Measurements from ENCODE around the gene PTPRK. TPM values are rescaled to one million over a fixed set of nuclear protein-coding genes. Genes with fewer than 3 reads are reported as not detected.
A peak's percentile ranks its signal among the peaks of the same experiment; 100 is the strongest.

The PTPRK gene
- 38.2 TPM for total RNA-seq

GRCh38 chr6:128520436-128521281, at the start of gene PTPRK:
TSS of gene PTPRK (minus strand) at chr6:128520599. CDS start at chr6:128520358, 241 bp downstream.
- DNase-seq (ENCODE audit: low spot score) (peak; percentile 96), ATAC-seq (peak; percentile 86)

GRCh38 chr6:128567029-128567428, 46.6 kb upstream of the PTPRK start:
- ATAC-seq = no peak
- no peak for DNase-seq (ENCODE audit: low spot score)

- no peak for ATAC-seq
- DNase-seq (ENCODE audit: low spot score) = no peak
Measured at GRCh38 chr6:128560966-128561365, 40.6 kb upstream of the PTPRK start.

GRCh38 chr6:128558924-128559323, 38.5 kb upstream of the PTPRK start:
- ATAC-seq (no peak), DNase-seq (ENCODE audit: low spot score) (no peak)

DNA sequence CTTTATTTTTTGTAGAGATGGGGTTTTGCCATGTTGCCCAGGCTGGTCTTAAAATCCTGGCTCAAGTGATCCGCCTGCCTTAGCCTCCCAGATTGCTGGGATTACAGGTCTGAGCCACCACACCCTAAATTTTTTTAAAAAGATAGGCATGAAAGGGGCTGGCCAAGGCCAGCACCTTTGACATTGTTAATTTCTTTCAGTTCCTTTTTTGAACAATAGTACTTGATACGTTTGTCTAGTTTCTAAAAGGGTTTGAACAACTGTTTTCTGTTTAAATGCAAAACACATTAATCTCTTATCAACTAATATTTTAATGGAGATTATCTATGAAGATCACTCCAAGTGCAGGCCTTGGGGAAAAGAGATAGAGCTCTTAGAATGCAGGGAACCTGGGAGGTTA, 37.6 kb upstream of the PTPRK start:
- ATAC-seq (no peak), DNase-seq (ENCODE audit: low spot score) (no peak)

GRCh38 chr6:128557081-128557480, 36.7 kb upstream of the PTPRK start:
- ATAC-seq (no peak), DNase-seq (ENCODE audit: low spot score) (no peak)

GRCh38 chr6:128554302-128554701, 33.9 kb upstream of the PTPRK start:
- no peak for DNase-seq (ENCODE audit: low spot score)

DNA sequence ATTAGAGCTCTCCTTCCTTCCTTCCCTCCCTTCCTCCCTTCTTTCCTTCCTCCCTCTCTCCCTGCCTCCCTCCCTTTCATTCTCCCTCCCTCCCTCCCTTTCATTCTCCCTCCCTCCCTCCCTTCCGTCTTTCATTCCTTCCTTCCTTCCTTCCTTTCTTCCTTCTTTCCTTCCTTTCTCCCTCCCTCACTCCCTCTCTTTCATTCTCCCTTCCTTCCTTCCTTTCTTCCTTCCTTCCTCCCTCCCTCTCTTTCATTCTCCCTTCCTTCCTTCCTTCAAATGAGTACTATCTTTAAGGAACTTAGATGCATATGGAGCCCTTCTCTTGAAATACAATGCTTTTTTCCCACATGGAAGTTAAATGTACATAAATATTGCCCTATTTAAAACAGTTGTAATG, 20.9 kb upstream of the PTPRK start:
- DNase-seq (ENCODE audit: low spot score) (no peak), ATAC-seq (no peak)

More at GRCh38 chr6:128554302-128554701, 33.9 kb upstream of the PTPRK start:
- ATAC-seq = peak; percentile 79

DNA sequence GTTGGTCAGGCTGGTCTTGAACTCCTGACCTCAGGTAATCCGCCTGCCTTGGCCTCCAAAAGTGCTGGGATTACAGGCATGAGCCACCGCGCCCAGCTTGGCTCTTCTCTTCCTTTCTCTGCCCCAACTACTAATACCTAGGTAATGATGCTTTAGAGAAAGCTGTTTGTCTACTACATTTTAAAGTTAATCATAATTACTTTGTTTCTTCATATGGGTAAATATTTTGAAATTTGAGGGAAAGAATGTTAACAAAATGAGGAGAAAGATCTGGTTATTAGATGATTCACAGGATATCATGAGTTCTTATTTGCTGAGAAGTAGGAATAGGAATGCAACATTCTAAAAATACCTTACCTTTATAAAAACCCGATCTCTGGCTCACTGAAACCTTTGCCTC, 18.4 kb upstream of the PTPRK start:
- no peak for DNase-seq (ENCODE audit: low spot score)
- ATAC-seq = no peak

DNA sequence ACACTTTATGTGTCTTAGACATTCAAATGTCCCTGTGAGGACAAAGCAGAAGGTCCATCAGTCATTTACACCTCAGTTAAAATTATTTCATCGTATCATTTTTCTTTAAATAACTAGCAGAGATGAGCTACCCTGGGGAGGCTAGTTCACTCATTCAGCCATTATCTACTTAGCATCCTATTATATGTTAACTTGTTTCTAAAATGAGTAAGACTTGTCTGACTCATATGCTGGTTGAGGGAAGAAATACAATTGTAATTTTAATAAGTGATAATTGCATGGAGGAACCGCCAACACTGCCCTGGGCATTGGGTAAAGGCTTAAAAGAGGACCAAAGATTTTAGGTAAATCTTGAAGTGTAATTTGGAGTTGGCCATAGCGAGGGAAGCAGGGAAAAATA, 12.4 kb upstream of the PTPRK start:
- DNase-seq (ENCODE audit: low spot score) = no peak
- no peak for ATAC-seq

DNA sequence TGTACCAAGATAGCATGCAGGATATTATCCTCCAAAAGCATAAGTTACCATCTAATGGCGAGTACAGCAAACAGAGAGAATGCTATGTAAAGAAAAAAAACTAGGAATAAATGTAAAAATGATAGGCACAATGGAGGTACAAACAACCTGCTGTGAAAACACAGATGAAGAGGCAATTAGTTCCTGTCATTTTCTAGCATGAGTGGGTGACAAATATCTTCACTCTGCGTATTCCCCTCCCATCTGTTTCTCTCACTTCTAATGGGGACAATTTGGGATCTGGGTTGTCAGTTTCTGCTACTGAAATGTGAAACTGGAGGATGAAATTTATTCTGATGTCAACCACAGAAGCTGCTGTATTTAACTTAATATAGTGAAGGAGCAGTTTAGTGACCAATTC, 11.7 kb upstream of the PTPRK start:
- DNase-seq (ENCODE audit: low spot score) = no peak
- ATAC-seq = no peak

- no peak for ATAC-seq
- no peak for DNase-seq (ENCODE audit: low spot score)
Measured at GRCh38 chr6:128531696-128532095, 11.3 kb upstream of the PTPRK start.

DNA sequence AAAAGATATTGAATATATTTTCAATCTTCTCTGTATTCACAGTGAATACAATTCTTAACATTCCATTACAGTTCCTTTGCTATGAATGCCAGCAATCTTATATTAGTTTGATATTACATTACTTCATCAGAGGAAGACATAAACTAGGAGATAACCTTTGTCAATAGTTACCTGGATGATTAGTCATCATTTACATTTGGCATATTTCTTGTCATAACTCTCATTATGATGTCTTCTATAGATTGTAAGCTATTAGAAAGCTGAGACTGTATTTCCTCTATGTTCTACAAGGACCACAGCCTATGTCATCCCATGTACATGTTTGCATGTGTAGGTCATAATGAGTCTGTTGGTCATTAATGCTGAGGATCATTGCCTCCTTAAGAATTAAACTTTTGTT, 7.8 kb upstream of the PTPRK start:
- no peak for DNase-seq (ENCODE audit: low spot score)
- no peak for ATAC-seq

GRCh38 chr6:128527375-128527774, 7.0 kb upstream of the PTPRK start:
- ATAC-seq (no peak), DNase-seq (ENCODE audit: low spot score) (no peak)

GRCh38 chr6:128526152-128526914, 5.9 kb upstream of the PTPRK start:
- ATAC-seq (no peak), DNase-seq (ENCODE audit: low spot score) (no peak)

- ATAC-seq (no peak), DNase-seq (ENCODE audit: low spot score) (no peak)
Measured at GRCh38 chr6:128525406-128525805, 5.0 kb upstream of the PTPRK start.

DNA sequence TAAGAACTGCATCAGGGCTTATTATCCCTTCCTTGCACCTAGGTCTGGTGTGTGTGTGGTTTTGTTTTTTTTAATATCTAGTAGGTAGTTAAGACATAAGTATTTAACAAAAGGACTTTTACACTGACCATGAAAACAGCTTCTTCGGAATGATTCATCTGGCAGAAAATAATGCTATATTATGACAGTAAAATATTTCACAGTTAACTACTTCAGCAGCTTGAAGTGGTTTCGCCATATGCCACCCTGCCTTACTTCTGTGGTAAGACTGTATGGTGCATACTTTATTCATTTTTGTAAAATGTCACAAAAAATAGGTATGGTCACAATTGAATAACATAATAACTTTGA, 858 bp upstream of the PTPRK start:
- DNase-seq (ENCODE audit: low spot score) = no peak
- ATAC-seq = no peak

DNA sequence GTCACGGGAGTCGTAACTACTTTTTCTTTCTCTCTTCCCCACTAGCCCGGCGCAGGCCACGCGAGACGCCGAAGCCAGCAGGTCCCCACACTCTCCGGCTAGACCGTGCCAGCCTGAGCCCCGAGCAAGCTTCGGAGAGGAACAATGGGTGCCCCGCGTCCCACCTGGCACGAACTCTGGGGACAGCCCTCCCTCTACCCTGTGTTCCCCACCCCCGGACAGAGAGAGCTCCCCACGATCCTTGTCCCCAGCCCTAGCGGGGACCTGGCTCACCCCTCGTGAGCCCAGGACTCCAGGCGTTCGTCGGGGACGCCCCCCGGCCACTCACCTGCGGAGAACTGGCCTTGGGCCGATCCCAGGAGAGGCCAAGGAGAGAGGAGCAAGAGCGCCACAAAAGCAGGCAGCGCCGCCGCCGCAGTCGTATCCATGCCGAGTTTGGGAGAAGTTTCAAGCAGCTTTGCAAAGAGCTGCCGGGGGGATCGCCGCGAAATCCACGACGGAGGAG, 416 bp downstream of the PTPRK start:
- ATAC-seq (peak; percentile 57), DNase-seq (ENCODE audit: low spot score) (no peak)

DNA sequence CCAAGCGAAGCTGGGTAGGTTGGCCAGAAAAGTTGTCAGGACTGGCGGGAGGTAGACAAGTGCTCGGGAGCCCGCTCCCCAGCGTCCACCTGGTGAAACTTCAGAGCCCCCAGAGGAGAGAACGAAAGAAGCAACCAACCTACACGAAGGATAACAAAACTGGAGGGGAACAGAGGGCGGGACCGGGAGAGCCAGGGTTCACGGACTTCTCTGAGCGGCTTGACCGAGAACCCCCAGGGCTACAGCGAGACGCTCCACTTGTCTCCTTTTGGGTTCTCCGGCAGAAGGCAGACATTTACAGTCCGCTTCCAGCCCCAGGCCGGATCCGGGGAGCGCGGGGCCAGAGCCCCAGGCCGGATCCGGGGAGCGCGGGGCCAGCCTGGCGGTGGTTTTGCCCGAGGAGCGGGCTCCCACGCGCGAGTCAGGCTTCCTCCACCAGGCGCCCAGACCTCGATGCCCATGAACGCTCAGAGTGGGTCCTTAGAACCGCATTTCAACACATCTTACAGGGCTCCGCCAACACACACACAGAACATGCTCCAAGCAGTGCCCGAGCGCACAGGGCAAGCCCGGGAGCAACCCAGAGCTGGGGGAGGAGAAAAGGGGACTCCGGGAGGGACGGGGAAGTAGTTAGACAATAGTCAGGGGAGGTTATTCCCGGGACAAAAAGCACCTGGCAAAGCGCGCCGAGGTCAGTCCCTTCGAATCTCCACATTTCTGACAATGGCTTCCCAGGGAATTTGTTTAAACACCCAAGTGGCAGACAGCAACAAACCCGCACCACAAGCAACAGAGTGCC, 1.1 kb downstream of the PTPRK start:
- peak; percentile 63 for ATAC-seq

GRCh38 chr6:128518434-128519131, 1.8 kb downstream of the PTPRK start:
- no peak for ATAC-seq
- DNase-seq (ENCODE audit: low spot score) = no peak

More for the DNA sequence above, 1.1 kb downstream of the PTPRK start:
- peak; percentile 76 for DNase-seq (ENCODE audit: low spot score)

GRCh38 chr6:128517124-128517523, 3.3 kb downstream of the PTPRK start:
- ATAC-seq (no peak), DNase-seq (ENCODE audit: low spot score) (no peak)

Data from left lobe of liver (tissue), 2 donors.